Liver (tissue), 3 donors: ENCODE data around the gene CCR3.

Experiments used
- ATF3 ChIP-seq: IDR thresholded peaks from 2 replicates; pipeline ENCODE4 v1.6.1; 2016; ENCODE audit warnings: antibody characterized with exemption
- CTCF ChIP-seq: fragments of 150-350 bp; IDR thresholded peaks from 2 replicates; pipeline ENCODE4 v1.5.1; 2017; ENCODE audit warnings: improper control_type of control experiment, low read depth, low read length; ENCODE audit not compliant: missing input control
- MAX ChIP-seq: IDR thresholded peaks from 2 replicates; pipeline ENCODE4 v1.6.1; 2016; ENCODE audit warnings: antibody characterized with exemption
- ZBTB33 ChIP-seq: IDR thresholded peaks from 2 replicates; pipeline ENCODE4 v1.6.1; 2016; ENCODE audit warnings: antibody characterized with exemption
- donor health status: healthy.
- donor health status: healthy.

- TF ChIP-seq ZBTB33 (no peak), CTCF (no peak), MAX (no peak), ATF3 (no peak)
Measured at GRCh38 chr3:46243560-46243959, 1.3 kb downstream of the CCR3 start.
